Measurements from ENCODE around the gene APOL5.
"Not testable (repeated sequence)": the region's sequence is repeated elsewhere in the genome, so short reads cannot be mapped to it uniquely, and the experiment has no call there.

APOL5 gene

GRCh38 chr22:35708453-35708852 lies 9.2 kb upstream of the APOL5 start:
- H3K4me3 ChIP-seq (ENCODE audit: low read depth, low read length), result no peak overlapping the region

- H3K4me3 ChIP-seq (ENCODE audit: low read depth, low read length), result no peak overlapping the region
Observed at GRCh38 chr22:35708917-35709316, 8.8 kb upstream of the APOL5 start.

GRCh38 chr22:35711336-35711735 lies 6.3 kb upstream of the APOL5 start:
- no peak overlapping the region for H3K4me3 ChIP-seq (ENCODE audit: low read depth, low read length)

GRCh38 chr22:35712672-35713071 lies 5.0 kb upstream of the APOL5 start:
- no peak overlapping the region for H3K4me3 ChIP-seq (ENCODE audit: low read depth, low read length)

GRCh38 chr22:35719212-35719875 lies 1.7 kb downstream of the APOL5 start:
- H3K4me3 ChIP-seq (ENCODE audit: low read depth, low read length), result no peak overlapping the region

GRCh38 chr22:35721960-35722359 lies 4.3 kb downstream of the APOL5 start:
- H3K4me3 ChIP-seq (ENCODE audit: low read depth, low read length), result no peak overlapping the region

- H3K4me3 ChIP-seq (ENCODE audit: low read depth, low read length), result no peak overlapping the region
Observed at GRCh38 chr22:35725521-35725920, 7.8 kb downstream of the APOL5 start.

- H3K4me3 ChIP-seq (ENCODE audit: low read depth, low read length), result no peak overlapping the region
Observed at GRCh38 chr22:35726398-35726797, 8.7 kb downstream of the APOL5 start.

- no peak overlapping the region for H3K4me3 ChIP-seq (ENCODE audit: low read depth, low read length)
Observed at GRCh38 chr22:35726933-35727332, 9.3 kb downstream of the APOL5 start.

- no peak overlapping the region for H3K4me3 ChIP-seq (ENCODE audit: low read depth, low read length)
Observed at GRCh38 chr22:35727436-35727835, 9.8 kb downstream of the APOL5 start.

GRCh38 chr22:35728639-35729308 lies 11.1 kb downstream of the APOL5 start:
- no peak overlapping the region for H3K4me3 ChIP-seq (ENCODE audit: low read depth, low read length)

GRCh38 chr22:35729309-35729698 lies 11.6 kb downstream of the APOL5 start:
- no peak overlapping the region for H3K4me3 ChIP-seq (ENCODE audit: low read depth, low read length)

- H3K4me3 ChIP-seq (ENCODE audit: low read depth, low read length), result no peak overlapping the region
Observed at GRCh38 chr22:35731321-35731720, 13.6 kb downstream of the APOL5 start.

- H3K4me3 ChIP-seq (ENCODE audit: low read depth, low read length), result no peak overlapping the region
Observed at GRCh38 chr22:35732116-35732515, 14.4 kb downstream of the APOL5 start.

- H3K4me3 ChIP-seq (ENCODE audit: low read depth, low read length), result no peak overlapping the region
Observed at GRCh38 chr22:35733036-35733435, 15.4 kb downstream of the APOL5 start.

- no peak overlapping the region for H3K4me3 ChIP-seq (ENCODE audit: low read depth, low read length)
Observed at GRCh38 chr22:35733791-35734516, 16.3 kb downstream of the APOL5 start.

- no peak overlapping the region for H3K4me3 ChIP-seq (ENCODE audit: low read depth, low read length)
Observed at GRCh38 chr22:35734517-35734827, 16.8 kb downstream of the APOL5 start.

- no peak overlapping the region for H3K4me3 ChIP-seq (ENCODE audit: low read depth, low read length)
Observed at GRCh38 chr22:35735542-35735941, 17.9 kb downstream of the APOL5 start.

GRCh38 chr22:35736166-35736565 lies 18.5 kb downstream of the APOL5 start:
- no peak overlapping the region for H3K4me3 ChIP-seq (ENCODE audit: low read depth, low read length)

GRCh38 chr22:35736701-35737100 lies 19.0 kb downstream of the APOL5 start:
- no peak overlapping the region for H3K4me3 ChIP-seq (ENCODE audit: low read depth, low read length)

GRCh38 chr22:35737886-35738285 lies 20.2 kb downstream of the APOL5 start:
- H3K4me3 ChIP-seq (ENCODE audit: low read depth, low read length), result not testable (repeated sequence)

Measured in iPS-11a (cell line).